SK-N-SH (cell line): ENCODE results near the gene MIDN. TPM values are rescaled to one million over a fixed set of nuclear protein-coding genes. Genes with fewer than 3 reads are reported as not detected.

ENCODE experiments used
- CTCF ChIA-PET: fragments of 300-600, 350-600 bp; formaldehyde crosslinking; extraction: SDS; loops from one replicate; lab custom pipeline; 2021; lab: Yijun Ruan, JAX
- POLR2A ChIA-PET: fragments of 350-600 bp; sonication (Branson Sonifier 250); formaldehyde crosslinking; extraction: SDS; loops from one replicate; lab custom pipeline; 2020; ENCODE audit warnings: antibody characterized with exemption, inconsistent platforms; lab: Yijun Ruan, JAX
- DNase-seq: peaks from one replicate; pipeline ENCODE4 v3.0.0; 2012
- H2AFZ ChIP-seq: fragments of 200-600 bp; sonication (generic); 2 replicates; pipeline ENCODE4 v1.8.1; 2016; ENCODE audit warnings: antibody characterized with exemption, mild to moderate bottlenecking, low read depth
- H3F3A ChIP-seq: fragments of 200-600 bp; sonication (generic); replicated peaks from 2 replicates; pipeline ENCODE3; 2016; ENCODE audit warnings: antibody characterized with exemption, mild to moderate bottlenecking; ENCODE audit not compliant: insufficient read depth
- H3K27ac ChIP-seq, 2 experiments: fragments of 200-500 bp in 1 of 2; fragments of 200-600 bp in 1 of 2; sonication (Bioruptor generic) in 1 of 2; sonication (generic), shearing (Covaris generic) in 1 of 2; 2 replicates each; pipeline versions ENCODE4 v1.5.1 to v1.6.1; 2014 to 2016; ENCODE audit warnings: low read depth in 2 of 2, inconsistent platforms in 1 of 2, low read length in 1 of 2, mild to moderate bottlenecking in 1 of 2, mixed read lengths in 1 of 2
- H3K27me3 ChIP-seq: fragments of 200-600 bp; sonication (generic), shearing (Covaris generic); 2 replicates; pipeline ENCODE4 v1.6.1; 2016; ENCODE audit warnings: mixed run types; ENCODE audit not compliant: insufficient read depth
- H3K36me3 ChIP-seq, 2 experiments: fragments of 200-500 bp in 1 of 2; fragments of 200-600 bp in 1 of 2; sonication (Bioruptor generic) in 1 of 2; sonication (generic) in 1 of 2; replicated peaks in 1 of 2; 2 replicates each; pipeline versions ENCODE3 to v1.5.1; 2014 to 2016; ENCODE audit warnings: low read length in 1 of 2, mild to moderate bottlenecking in 1 of 2; ENCODE audit not compliant: insufficient read depth in 2 of 2, control insufficient read depth in 1 of 2
- H3K4me1 ChIP-seq, 2 experiments: fragments of 200-500 bp in 1 of 2; fragments of 200-600 bp in 1 of 2; sonication (Bioruptor generic) in 1 of 2; sonication (generic), shearing (Covaris generic) in 1 of 2; 2 replicates each; pipeline versions ENCODE4 v1.5.1 to v1.6.1; 2014 to 2016; ENCODE audit warnings: low read depth in 1 of 2, low read length in 1 of 2, mixed run types in 1 of 2; ENCODE audit not compliant: insufficient read depth in 2 of 2, control insufficient read depth in 1 of 2
- H3K4me2 ChIP-seq: fragments of 200-600 bp; sonication (generic), shearing (Covaris generic); 2 replicates; pipeline ENCODE4 v1.6.1; 2017; ENCODE audit warnings: mixed run types
- H3K4me3 ChIP-seq, 2 experiments: fragments of 200-500 bp in 1 of 2; fragments of 200-600 bp in 1 of 2; sonication (Bioruptor generic) in 1 of 2; sonication (generic), shearing (Covaris generic) in 1 of 2; 2 replicates each; pipeline versions ENCODE4 v1.5.1 to v1.8.1; 2014 to 2016; ENCODE audit warnings: low read depth in 2 of 2, inconsistent platforms in 1 of 2, low read length in 1 of 2, mild to moderate bottlenecking in 1 of 2, mixed read lengths in 1 of 2, moderate library complexity in 1 of 2
- H3K79me2 ChIP-seq: fragments of 200-600 bp; sonication (generic); 2 replicates; pipeline ENCODE4 v1.8.1; 2017; ENCODE audit warnings: mild to moderate bottlenecking; ENCODE audit not compliant: insufficient read depth
- H3K9ac ChIP-seq: fragments of 200-600 bp; sonication (generic); 2 replicates; pipeline ENCODE4 v1.6.1; 2017; ENCODE audit warnings: mixed run types
- H3K9me2 ChIP-seq: fragments of 200-600 bp; sonication (generic); 2 replicates; pipeline ENCODE4 v1.6.1; 2017; ENCODE audit warnings: mixed run types
- H3K9me3 ChIP-seq: fragments of 200-600 bp; sonication (generic); 2 replicates; pipeline ENCODE4 v1.6.1; 2017; ENCODE audit warnings: mixed run types, mild to moderate bottlenecking, moderate library complexity
- H4K20me1 ChIP-seq: fragments of 200-600 bp; sonication (generic); 2 replicates; pipeline ENCODE4 v1.6.1; 2017; ENCODE audit warnings: mild to moderate bottlenecking, mixed run types; ENCODE audit not compliant: insufficient read depth
- CHD2 ChIP-seq: fragments of 150-350 bp; IDR thresholded peaks from 2 replicates; pipeline ENCODE4 v1.6.1; 2018; ENCODE audit warnings: low read length; ENCODE audit not compliant: partially characterized antibody
- FOSL2 ChIP-seq: IDR thresholded peaks from 2 replicates; pipeline ENCODE4 v1.4.0; 2012; ENCODE audit warnings: low read depth, mild to moderate bottlenecking, moderate library complexity, borderline replicate concordance
- GATA2 ChIP-seq: sonication (generic); formaldehyde crosslinking; IDR thresholded peaks from 2 replicates; pipeline ENCODE4 v1.5.0; 2020; ENCODE audit warnings: mild to moderate bottlenecking, missing genetic modification reagents
- NFIC ChIP-seq: IDR thresholded peaks from 2 replicates; pipeline ENCODE4 v1.4.0; 2012; ENCODE audit warnings: borderline replicate concordance
- RCOR1 ChIP-seq: fragments of 150-350 bp; IDR thresholded peaks from 2 replicates; pipeline ENCODE4 v1.6.1; 2017; ENCODE audit warnings: antibody characterized with exemption, low read length
- TCF12 ChIP-seq: IDR thresholded peaks from 2 replicates; pipeline ENCODE4 v1.4.0; 2012
- YY1 ChIP-seq: IDR thresholded peaks from 2 replicates; pipeline ENCODE4 v1.4.0; 2012; ENCODE audit warnings: low read depth, mild to moderate bottlenecking
- WGBS: methylation state at CpG from one replicate; pipeline ENCODE4 v1.1.6; 2017; ENCODE audit warnings: low lambda C conversion rate; 5-methylcytosine and 5-hydroxymethylcytosine counted together
- polyA plus RNA-seq, 3 experiments: library from polyadenylated mRNA; depleted of rRNA; stranded (reverse); fragments of >200 nt; gene quantifications; 2 replicates each; pipeline ENCODE4 v1.2.3, GENCODE V29; 2012
- TF ChIP-seq, protein P1 (sequence below): IDR thresholded peaks from 2 replicates; pipeline ENCODE4 v1.6.1; 2012; ENCODE audit warnings: mild to moderate bottlenecking, low read depth, low read length, moderate library complexity
- TF ChIP-seq, protein P2 (sequence below): fragments of 200-600 bp; sonication (generic); IDR thresholded peaks from 2 replicates; pipeline ENCODE4 v1.6.1; 2017; ENCODE audit warnings: antibody characterized with exemption, mild to moderate bottlenecking, moderate library complexity
- TF ChIP-seq, protein P3 (sequence below): IDR thresholded peaks from 2 replicates; pipeline ENCODE4 v1.4.0; 2012; ENCODE audit warnings: low read depth, borderline replicate concordance

MIDN gene
- polyA plus RNA-seq, 1 of the 3 experiments (the other 2 are of a cell fraction): 13.9 TPM

DNA sequence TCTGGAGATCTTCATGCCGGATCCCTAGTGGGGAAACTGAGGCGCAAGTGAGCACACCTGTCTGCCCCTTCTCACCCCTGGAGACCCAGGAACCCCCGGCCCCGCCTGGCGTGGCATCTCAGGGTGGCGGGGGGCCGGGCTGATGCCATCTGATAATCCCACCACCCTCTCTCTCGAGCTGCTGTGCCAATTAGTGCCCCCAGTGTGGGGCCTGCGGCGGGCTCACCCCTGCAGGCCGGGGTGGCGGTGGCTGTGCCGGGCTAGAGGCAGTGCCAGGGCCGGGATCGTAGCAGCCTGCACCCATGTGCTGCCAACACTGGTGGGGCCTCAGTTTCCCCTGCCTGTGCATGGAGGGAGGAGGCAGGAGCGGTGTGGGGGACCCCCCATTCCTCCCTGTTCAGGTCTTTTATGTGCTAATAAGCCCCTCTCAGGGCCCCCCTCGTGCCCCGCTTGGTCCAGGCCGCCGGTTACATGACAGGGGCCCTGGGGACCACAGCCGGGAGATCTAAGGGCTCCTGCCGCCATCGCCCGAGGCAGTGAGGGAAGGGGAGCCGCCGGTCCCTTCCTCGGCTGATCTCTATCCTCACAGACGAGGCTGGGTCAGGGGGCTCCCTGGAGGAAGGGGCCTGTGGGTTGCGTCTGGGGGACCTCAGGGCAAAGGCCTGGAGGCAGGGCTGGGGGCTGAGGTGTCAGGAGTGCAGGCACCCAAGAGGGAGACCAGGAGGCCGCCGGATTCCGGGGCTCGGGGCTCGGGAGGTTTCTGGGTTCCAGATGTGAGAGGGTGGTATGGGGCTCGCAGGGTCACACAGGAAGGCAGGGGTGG, 45.6 kb downstream of the MIDN start:
- WGBS: 82% methylated on average over 10 of the region's 35 CpGs
- Histone ChIP-seq H3F3A (no peaks in the 10 kb centered on the region), H3K9me2 (no peaks in the 10 kb centered on the region), H2AFZ (no peak overlapping the region), H3K4me3 (no peak overlapping the region), H3K4me1 (no peaks in the 10 kb centered on the region), H3K4me2 (no peak overlapping the region), H3K9ac (no peak overlapping the region), H3K36me3 (no peaks in the 10 kb centered on the region), H3K79me2 (no peaks in the 10 kb centered on the region), H4K20me1 (no peaks in the 10 kb centered on the region), H3K27me3 (no peaks in the 10 kb centered on the region), H3K27ac (no peak overlapping the region), H3K9me3 (no peaks in the 10 kb centered on the region)
- POLR2A ChIA-PET: no interaction called here
- TF ChIP-seq YY1 (no peak), FOSL2 (no peak), RCOR1 (no peak), GATA2 (no peak), TCF12 (no peak)
- TF ChIP-seq, protein P1, sequence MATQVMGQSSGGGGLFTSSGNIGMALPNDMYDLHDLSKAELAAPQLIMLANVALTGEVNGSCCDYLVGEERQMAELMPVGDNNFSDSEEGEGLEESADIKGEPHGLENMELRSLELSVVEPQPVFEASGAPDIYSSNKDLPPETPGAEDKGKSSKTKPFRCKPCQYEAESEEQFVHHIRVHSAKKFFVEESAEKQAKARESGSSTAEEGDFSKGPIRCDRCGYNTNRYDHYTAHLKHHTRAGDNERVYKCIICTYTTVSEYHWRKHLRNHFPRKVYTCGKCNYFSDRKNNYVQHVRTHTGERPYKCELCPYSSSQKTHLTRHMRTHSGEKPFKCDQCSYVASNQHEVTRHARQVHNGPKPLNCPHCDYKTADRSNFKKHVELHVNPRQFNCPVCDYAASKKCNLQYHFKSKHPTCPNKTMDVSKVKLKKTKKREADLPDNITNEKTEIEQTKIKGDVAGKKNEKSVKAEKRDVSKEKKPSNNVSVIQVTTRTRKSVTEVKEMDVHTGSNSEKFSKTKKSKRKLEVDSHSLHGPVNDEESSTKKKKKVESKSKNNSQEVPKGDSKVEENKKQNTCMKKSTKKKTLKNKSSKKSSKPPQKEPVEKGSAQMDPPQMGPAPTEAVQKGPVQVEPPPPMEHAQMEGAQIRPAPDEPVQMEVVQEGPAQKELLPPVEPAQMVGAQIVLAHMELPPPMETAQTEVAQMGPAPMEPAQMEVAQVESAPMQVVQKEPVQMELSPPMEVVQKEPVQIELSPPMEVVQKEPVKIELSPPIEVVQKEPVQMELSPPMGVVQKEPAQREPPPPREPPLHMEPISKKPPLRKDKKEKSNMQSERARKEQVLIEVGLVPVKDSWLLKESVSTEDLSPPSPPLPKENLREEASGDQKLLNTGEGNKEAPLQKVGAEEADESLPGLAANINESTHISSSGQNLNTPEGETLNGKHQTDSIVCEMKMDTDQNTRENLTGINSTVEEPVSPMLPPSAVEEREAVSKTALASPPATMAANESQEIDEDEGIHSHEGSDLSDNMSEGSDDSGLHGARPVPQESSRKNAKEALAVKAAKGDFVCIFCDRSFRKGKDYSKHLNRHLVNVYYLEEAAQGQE: no peak
- TF ChIP-seq, protein P2, sequence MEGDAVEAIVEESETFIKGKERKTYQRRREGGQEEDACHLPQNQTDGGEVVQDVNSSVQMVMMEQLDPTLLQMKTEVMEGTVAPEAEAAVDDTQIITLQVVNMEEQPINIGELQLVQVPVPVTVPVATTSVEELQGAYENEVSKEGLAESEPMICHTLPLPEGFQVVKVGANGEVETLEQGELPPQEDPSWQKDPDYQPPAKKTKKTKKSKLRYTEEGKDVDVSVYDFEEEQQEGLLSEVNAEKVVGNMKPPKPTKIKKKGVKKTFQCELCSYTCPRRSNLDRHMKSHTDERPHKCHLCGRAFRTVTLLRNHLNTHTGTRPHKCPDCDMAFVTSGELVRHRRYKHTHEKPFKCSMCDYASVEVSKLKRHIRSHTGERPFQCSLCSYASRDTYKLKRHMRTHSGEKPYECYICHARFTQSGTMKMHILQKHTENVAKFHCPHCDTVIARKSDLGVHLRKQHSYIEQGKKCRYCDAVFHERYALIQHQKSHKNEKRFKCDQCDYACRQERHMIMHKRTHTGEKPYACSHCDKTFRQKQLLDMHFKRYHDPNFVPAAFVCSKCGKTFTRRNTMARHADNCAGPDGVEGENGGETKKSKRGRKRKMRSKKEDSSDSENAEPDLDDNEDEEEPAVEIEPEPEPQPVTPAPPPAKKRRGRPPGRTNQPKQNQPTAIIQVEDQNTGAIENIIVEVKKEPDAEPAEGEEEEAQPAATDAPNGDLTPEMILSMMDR: no peak
- CTCF ChIA-PET: no interaction called here
- no peak for DNase-seq

DNA sequence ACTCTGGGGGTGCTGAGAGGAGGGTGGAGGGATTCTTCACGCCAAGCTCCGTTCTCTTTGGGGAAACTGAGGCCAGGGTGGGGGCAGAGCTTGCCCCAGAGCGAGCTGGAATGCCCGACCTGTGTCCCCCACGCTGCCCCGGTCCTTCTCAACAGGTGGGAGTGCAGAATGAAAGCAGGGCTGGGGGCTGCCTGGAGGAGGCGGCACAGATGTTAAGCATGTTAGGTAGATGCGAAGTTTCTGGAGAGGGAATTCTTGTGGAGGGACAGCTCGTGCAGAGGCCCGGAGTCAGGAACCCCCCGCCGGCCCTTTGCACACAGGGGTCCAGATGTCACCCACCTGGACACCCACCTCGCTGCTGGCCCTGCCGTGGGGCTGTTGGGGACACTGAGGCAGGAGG, 46.3 kb downstream of the MIDN start:
- no peak overlapping the region for H3K9ac ChIP-seq
- CTCF ChIA-PET: no interaction called here
- no peaks in the 10 kb centered on the region for H3K79me2 ChIP-seq
- TF ChIP-seq FOSL2 (no peak), NFIC (no peak), CHD2 (no peak)
- TF ChIP-seq, protein P3, sequence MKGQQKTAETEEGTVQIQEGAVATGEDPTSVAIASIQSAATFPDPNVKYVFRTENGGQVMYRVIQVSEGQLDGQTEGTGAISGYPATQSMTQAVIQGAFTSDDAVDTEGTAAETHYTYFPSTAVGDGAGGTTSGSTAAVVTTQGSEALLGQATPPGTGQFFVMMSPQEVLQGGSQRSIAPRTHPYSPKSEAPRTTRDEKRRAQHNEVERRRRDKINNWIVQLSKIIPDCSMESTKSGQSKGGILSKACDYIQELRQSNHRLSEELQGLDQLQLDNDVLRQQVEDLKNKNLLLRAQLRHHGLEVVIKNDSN: no peak
- TF ChIP-seq, all 33 proteins: peak for 0
- Histone ChIP-seq H3K36me3 (no peaks in the 10 kb centered on the region), H3K4me3 (no peak overlapping the region), H3K4me1 (no peaks in the 10 kb centered on the region), H3F3A (no peaks in the 10 kb centered on the region), H3K27me3 (no peaks in the 10 kb centered on the region), H2AFZ (no peak overlapping the region), H3K9me3 (no peaks in the 10 kb centered on the region), H4K20me1 (no peaks in the 10 kb centered on the region), H3K4me2 (no peak overlapping the region), H3K9me2 (no peaks in the 10 kb centered on the region), H3K27ac (no peak overlapping the region)
- DNase-seq: no peak
- WGBS: 74% methylated on average over 9 of the region's 14 CpGs
- POLR2A ChIA-PET: no interaction called here
